Gastrocnemius medialis (tissue), 4 donors: ENCODE measurements around the gene CEACAM20.

Experiments used
- CTCF ChIP-seq, 5 experiments: fragments of 450-650 bp in 3 of 5; fragments of 200-600 bp in 2 of 5; sonication (generic) in 2 of 5; IDR thresholded peaks in 4 of 5; conservative IDR thresholded peaks in 1 of 5; 1 replicate in 4 of 5; 2 replicates in 1 of 5; pipeline ENCODE4 v1.5.1; 2016 to 2019; ENCODE audit warnings: antibody characterized with exemption in 5 of 5, mild to moderate bottlenecking in 3 of 5, moderate library complexity in 3 of 5
- POLR2A ChIP-seq, 2 donors: fragments of 450-650 bp; IDR thresholded peaks; one replicate each; pipeline ENCODE4 v1.6.1; 2017; ENCODE audit warnings: antibody characterized with exemption in 2 of 2, mild to moderate bottlenecking in 2 of 2, moderate library complexity in 2 of 2

- TF ChIP-seq POLR2A (IDR thresholded peaks at IDR 0.05) (no peak), CTCF (IDR thresholded peaks at IDR 0.05 in 4 of 5, conservative IDR thresholded peaks at IDR 0.05 in 1 of 5) (no peak)
Observed at GRCh38 chr19:44527554-44527953, 1.9 kb downstream of the CEACAM20 start.
